Measurements from ENCODE around the gene HLA-DMA.

HLA-DMA gene

DNA sequence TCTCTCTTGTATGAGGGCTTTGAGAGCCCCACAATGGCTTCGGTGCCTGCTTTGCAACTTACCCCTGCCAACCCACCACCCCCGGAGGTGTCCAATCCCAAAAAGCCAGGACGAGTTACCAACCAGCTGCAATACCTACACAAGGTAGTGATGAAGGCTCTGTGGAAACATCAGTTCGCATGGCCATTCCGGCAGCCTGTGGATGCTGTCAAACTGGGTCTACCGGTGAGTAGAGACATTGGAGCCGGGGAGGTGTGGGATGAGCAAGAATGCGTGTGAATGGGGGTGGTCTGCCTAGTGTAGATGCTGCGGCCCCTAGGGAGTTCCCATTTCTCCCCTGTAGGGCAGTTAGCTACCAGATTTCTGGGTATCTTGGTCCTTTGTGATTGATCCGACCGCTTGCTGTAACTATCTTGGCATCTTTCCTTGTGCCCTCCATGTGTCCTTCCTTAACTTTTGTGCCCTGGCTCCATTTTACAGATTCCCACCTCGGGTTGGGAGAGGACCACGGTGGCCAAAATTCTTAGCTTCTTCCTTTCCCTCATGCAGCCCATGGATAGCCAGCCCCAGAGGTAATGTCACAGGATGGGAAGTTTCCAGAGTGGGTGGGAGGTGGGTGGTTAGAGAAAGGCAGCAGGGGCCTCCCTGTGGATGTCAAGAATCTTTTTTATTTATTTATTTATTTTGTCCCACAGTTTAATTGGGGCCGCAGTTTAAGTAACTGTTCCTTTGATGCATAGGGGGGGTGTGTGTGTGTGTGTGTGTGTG lies 21.8 kb upstream of the HLA-DMA start:
- DNase-seq (ENCODE audit: low read depth in 2 of 3, low spot score in 2 of 3) = no peak

DNA sequence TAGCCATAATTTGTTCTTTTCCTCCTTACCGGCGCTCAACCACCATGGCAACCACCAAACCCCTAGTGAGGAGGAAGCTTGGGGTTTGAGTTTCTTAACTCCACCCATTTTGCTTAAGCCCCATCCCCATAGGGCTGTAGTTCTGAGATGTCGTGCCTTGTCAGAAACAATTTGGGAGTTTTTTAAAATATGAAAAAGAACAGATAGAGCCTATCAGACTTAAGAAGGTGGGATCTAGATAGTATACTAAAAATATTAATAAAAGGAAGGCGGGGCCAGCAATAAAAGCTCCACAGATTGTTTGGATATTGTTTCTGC lies 21.1 kb upstream of the HLA-DMA start:
- no peak for DNase-seq (ENCODE audit: low read depth in 2 of 3, low spot score in 2 of 3)

- no peak for DNase-seq (ENCODE audit: low read depth in 2 of 3, low spot score in 2 of 3)
Measured at GRCh38 chr6:32973144-32974015, 20.5 kb upstream of the HLA-DMA start.

DNA sequence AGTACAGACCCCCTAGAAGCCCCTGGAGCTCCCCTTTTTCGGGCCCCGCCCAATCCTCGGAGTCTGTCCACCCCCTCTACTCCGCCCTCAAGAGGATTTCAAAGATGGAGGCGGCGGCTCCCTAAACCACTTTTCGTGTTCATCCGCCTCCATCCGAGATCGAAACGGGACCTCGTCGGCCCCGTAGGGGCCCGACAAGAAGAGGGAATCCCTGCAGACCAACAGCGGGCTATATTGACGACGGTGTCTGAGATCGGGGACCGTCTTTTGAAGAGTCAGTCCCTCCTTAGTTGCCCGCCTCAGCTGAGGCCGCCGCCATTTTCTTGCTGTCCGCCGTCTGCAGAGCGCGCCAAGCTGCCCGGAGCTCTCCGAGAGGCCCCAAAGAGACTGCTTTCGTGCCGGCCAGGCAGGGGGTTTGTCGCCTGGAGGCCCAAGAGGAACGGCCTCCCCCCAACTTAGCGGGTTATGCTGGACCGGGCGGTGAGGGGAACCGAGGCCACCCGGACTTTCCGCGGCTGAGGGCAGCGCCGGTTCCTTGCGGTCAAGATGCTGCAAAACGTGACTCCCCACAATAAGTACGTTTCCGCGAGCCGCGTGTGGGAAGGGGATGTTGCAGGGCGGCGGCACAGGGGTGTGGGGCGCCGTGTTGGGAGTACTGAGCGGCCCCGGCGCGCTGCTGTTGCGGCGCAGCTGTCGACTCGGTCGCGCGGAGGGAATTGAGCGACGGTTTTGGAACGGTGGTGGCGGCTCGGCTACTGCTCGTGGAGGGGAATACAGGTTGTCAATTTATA lies 19.7 kb upstream of the HLA-DMA start:
- peak in 2 of 3 experiments; percentile 38 to 57 for DNase-seq (ENCODE audit: low read depth in 2 of 3, low spot score in 2 of 3)

DNA sequence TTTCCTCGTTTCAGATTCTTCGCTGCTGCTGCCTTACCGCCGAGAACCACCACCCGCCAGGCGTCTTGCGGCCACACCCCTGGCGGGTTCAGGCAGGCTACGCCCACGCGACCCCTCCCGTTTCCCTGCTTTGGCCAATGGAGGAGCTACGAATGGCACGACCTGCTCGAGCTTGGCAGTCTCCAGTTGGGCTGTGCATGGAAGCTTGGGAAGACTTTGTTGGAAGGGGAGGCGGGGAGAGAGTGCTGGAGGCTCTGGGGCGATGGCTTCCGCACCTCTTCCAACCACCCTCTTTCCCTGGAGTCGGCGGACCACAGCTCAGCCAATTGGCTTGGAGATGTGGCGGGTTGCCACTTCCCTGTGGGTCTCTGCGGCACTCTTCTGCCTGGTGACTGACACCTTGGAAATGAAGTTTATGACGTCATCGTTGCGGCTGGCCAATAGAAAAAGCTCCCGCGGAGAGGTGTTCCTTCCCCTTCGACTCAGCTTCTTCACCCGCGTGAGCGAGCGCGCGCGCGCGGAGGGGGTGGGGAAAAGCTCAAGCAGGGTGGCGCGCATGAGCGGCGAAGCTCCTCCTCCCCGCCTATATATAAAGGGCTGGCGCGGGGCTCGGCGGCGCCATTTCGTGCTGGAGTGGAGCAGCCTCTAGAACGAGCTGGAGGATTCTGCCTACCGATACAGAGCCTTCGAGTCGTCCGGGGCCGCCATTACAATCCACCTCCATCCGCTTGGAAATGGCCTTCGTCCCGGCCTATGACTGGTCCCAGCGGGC lies 18.9 kb upstream of the HLA-DMA start:
- DNase-seq (ENCODE audit: low read depth in 2 of 3, low spot score in 2 of 3) = peak; percentile 98 to 100 (median 100)

GRCh38 chr6:32971242-32971580 lies 18.3 kb upstream of the HLA-DMA start:
- DNase-seq (ENCODE audit: low read depth in 2 of 3, low spot score in 2 of 3) = no peak

DNA sequence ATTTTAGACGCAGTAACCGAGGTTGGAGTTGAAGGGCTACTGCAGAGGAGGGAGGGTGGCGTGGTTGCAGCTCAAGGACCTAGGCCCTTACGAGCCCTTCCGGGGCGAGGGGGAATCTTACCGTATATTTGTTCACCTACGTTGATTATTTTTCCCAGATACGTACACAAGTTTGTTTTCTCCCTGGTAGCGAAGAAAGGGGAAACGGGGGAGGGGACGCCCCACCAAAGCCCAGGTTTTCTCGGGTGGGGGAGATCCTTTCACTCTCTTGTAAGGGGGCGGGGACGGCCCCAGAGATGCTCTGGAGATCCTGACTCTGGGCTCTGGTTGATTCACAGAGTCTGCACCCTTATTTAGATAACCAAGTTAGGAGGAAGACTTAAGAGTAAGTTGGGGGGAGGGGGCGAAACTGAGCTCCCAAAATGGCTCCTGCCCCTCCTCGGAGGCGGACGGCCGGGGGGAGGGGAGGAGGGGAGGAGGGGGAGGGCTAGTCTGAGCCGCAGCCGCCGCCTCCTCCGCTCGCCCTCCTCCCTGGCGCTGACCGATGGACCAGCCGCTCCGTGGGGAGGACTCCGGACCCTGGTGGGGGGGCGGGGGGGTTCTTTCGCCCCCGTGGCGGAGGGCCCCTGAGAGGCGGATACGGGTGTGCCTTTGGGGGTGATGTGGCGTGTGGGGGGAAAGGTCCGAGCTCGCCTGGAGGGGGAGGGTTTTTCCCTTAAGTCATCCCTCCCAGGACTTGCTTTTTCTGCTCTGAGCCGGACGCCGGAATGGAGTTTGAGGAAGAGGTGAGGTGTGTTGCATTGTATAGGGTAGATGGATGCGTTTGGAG lies 17.7 kb upstream of the HLA-DMA start:
- DNase-seq (ENCODE audit: low read depth in 2 of 3, low spot score in 2 of 3) = peak; percentile 58 to 73 (median 64)

DNA sequence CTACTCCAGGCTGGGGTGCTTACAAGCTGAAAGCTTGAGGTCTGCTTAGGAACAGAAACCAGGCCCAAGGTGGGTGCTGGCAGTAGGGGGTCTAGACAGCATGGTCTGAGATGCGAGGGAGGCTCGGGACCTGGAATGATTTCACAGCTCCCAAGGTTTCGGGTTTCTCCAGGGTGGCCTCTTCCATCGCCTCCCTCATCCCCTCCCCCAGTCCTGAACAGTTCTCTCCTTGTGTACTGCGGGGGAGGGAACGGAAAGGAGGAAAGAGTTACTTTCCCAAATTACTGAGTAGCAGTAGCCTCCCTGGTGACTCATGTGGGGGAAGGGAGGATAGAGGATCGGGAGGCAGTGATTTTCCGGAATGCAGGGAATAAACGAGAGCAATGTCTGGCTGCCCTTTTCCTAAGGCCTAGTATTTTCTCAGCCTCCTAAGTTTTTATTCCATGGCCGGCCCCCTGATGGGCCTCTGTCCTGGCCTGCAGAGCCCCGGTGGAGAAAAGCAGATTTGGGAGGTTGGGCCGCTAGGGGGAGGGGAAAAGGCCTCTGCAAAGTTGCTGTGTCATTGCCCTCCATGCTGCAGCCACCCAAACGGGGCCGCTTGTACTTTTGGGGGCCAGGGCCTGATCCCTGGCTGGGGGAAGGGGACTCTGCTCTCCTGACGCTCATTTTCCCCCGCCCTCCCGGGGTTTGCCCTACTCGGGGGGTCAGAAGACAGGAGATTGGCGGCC lies 17.0 kb upstream of the HLA-DMA start:
- DNase-seq (ENCODE audit: low read depth in 2 of 3, low spot score in 2 of 3) = peak; percentile 56 to 79 (median 69)

DNA sequence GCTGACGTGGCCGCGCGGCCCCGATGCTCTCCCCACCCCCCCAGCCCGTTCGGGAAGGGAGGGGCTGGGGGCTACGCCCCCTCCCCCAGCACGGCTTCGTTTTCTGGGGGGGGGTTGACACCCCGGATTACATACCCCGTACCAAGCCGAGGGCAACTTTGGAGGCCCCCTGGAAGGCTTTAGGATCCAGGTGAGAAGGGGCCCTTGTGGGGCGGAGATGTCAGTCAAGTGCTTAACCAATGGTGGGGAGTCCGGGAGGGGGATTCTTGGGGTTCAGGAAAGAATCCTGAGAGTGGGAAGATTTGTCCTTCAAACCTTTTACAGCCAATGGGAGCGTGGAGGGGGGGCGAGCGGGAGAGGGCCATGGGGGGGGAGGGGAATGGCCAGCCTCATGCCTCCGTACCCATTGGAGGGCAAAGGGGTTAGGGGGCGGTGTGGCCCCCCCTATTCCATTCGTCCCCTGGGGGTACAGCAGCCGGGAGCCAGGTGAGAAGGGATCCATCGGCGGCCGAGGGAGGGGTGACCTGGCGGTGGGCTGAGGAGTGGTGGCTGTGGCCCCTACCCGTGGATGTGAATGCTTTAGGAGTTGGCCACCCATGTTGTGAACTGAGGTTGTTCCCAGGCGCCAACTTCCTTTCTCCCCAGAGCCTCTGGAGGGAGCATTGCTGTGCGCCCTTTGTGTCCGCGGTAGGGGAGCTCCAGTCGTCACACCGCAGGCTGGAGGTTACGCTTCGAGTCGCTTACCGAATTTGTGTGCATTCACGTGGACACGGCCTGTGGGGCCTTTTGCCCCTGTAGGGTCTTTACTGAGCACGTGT lies 16.2 kb upstream of the HLA-DMA start:
- peak; percentile 44 to 69 (median 51) for DNase-seq (ENCODE audit: low read depth in 2 of 3, low spot score in 2 of 3)

- peak; percentile 83 to 95 (median 91) for DNase-seq (ENCODE audit: low read depth in 2 of 3, low spot score in 2 of 3)
Measured at GRCh38 chr6:32968093-32968866, 15.4 kb upstream of the HLA-DMA start, which contains the start of gene BRD2. Gene BRD2 (plus strand): TSS chr6:32968594. CDS start chr6:32972899, 4,305 bp downstream.

GRCh38 chr6:32967151-32968091 lies 14.5 kb upstream of the HLA-DMA start:
- DNase-seq (ENCODE audit: low read depth in 2 of 3, low spot score in 2 of 3) = no peak

DNA sequence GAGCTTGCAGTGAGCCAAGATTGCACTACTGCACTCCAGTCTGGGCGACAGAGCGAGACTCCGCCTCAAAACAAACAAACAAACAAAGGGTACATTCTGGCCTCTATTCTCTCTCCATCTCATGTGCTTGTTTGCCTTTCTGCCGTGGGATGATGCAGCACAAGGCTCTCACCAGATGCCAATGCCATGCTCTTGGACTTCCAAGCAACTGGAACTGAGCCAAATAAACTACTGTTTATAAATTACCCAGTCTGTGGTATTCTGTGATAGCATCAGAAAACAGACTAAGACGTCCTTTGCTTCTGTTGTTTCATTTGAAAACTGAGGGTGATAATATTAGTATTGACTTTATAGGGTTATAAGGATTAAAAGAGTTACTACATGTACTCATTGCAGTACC lies 11.9 kb upstream of the HLA-DMA start:
- DNase-seq (ENCODE audit: low read depth in 2 of 3, low spot score in 2 of 3) = no peak

DNA sequence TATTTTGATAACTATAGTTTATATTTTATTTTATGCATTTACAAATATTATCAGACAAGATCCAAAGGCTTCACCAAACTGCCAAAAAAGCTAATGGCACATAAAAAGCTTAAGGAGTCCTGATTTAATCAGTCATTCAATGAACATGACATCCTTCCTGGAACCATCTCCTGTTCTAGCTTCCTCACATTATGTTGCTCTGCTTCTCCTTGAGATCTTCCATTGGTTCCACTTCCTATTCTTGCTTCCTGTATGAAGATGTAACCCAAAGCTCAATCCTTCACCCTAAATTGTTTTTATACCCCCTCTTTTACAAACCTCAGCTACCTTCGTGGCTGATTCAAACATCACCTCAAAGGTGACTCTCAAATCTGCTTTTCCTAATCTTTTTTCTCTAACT lies 11.0 kb upstream of the HLA-DMA start:
- DNase-seq (ENCODE audit: low read depth in 2 of 3, low spot score in 2 of 3) = no peak

DNA sequence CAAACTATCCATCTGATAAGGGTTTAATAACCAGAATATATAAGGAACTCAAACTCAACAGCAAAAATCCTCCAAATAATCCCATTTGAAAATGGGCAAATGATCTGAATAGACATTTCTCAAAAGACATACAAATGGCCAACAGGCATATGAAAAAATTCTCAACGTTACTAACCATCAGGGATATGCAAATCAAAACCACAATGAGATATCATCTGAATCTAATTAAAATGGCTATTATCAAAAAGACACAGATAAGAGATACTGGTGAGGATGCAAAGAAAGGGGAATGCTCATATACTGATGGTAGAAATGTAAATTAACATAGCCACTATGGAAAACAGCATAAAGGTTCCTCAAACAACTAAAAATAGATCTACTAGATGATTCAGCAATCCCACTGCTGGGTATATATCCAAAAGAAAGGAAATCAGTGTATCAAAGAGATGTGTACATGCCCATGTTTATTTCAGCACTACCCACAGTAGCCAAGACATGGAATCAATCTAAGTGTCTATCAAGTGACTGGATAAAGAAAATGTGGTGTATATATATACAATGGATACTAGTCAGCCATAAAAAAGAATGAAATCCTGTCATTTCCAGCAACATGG lies 9.4 kb upstream of the HLA-DMA start:
- DNase-seq (ENCODE audit: low read depth in 2 of 3, low spot score in 2 of 3) = no peak

- DNase-seq (ENCODE audit: low read depth in 2 of 3, low spot score in 2 of 3) = no peak
Measured at GRCh38 chr6:32960563-32960962, 7.7 kb upstream of the HLA-DMA start.

- DNase-seq (ENCODE audit: low read depth in 2 of 3, low spot score in 2 of 3) = no peak
Measured at GRCh38 chr6:32956176-32956575, 3.3 kb upstream of the HLA-DMA start.
